Measurements from ENCODE around the gene RNF187.

The RNF187 gene

DNA sequence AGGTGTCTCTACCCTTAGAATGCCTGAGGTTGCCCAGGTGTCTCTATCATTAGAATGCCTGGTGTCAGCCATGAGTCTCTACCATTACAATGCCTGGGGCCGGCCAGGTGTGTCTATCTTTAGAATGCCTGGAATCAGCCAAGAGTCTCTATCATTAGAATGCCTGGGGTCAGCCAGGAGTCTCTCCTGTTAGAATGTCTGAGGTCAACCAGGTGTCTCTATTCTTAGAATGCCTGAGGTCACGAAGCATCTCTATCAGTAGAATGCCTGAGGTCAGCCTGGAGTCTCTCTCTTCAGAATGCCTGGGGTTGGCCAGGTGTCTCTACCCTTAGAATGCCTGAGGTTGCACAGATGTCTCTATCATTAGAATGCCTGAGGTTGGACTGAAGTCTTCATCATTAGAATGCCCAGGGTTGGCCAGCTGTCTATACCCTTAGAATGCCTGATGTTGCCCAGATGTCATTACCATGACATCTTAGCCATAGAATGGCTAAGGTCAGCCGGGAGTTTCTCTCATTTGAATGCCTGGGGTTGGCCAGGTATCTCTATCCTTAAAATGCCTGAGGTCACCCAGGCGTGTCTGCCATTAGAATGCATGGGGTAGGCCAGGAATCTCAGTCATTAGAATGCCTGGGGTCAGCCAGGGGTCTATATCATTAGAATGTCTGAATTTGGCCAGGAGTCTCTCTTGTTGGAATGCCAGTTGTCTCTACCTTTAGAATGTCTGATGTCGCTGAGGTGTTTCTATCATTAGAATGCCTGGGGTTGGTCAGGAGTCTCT lies 44.0 kb downstream of the RNF187 start (continued):
- TF ChIP-seq, protein P1, sequence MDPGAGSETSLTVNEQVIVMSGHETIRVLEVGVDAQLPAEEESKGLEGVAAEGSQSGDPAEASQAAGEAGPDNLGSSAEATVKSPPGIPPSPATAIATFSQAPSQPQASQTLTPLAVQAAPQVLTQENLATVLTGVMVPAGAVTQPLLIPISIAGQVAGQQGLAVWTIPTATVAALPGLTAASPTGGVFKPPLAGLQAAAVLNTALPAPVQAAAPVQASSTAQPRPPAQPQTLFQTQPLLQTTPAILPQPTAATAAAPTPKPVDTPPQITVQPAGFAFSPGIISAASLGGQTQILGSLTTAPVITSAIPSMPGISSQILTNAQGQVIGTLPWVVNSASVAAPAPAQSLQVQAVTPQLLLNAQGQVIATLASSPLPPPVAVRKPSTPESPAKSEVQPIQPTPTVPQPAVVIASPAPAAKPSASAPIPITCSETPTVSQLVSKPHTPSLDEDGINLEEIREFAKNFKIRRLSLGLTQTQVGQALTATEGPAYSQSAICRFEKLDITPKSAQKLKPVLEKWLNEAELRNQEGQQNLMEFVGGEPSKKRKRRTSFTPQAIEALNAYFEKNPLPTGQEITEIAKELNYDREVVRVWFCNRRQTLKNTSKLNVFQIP (CRISPR knock-in tag; IDR thresholded peaks at IDR 0.05; ENCODE audit: borderline replicate concordance, low read depth), result no peak

DNA sequence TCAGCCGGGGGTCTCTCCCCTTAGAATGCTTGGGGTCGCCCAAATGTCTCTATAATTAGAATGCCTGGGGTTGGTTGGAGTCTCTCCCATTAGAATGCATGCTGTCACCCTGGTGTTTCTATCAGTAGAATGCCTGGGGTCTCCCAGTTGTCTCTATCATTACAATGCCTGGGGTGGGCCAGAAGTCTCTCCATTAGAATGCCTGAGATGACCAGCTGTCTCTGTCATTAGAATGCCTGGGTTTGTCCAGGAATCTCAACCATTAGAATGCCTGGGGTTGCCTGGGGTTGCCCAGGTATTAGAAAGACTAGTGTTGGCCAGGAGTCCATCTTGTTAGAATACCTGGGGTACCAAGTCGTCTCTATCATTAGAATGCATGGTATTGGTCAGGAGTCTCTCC lies 51.6 kb downstream of the RNF187 start:
- ATAC-seq, result no peak
- TF ChIP-seq SNAI2 (CRISPR knock-in tag; IDR thresholded peaks at IDR 0.05) (no peak), ZFP30 (CRISPR knock-in tag; IDR thresholded peaks at IDR 0.05) (no peak), TCF4 (CRISPR knock-in tag; IDR thresholded peaks at IDR 0.05; ENCODE audit: borderline replicate concordance) (no peak), GLIS3 (CRISPR knock-in tag; IDR thresholded peaks at IDR 0.05) (no peak), ZNF8 (CRISPR knock-in tag; IDR thresholded peaks at IDR 0.05) (no peak), ZFP3 (CRISPR knock-in tag; IDR thresholded peaks at IDR 0.05) (no peak), ZC3H10 (CRISPR knock-in tag; IDR thresholded peaks at IDR 0.05) (no peak), ARNTL (CRISPR knock-in tag; IDR thresholded peaks at IDR 0.05; ENCODE audit: borderline replicate concordance, low read depth) (no peak)
- TF ChIP-seq, protein P2, sequence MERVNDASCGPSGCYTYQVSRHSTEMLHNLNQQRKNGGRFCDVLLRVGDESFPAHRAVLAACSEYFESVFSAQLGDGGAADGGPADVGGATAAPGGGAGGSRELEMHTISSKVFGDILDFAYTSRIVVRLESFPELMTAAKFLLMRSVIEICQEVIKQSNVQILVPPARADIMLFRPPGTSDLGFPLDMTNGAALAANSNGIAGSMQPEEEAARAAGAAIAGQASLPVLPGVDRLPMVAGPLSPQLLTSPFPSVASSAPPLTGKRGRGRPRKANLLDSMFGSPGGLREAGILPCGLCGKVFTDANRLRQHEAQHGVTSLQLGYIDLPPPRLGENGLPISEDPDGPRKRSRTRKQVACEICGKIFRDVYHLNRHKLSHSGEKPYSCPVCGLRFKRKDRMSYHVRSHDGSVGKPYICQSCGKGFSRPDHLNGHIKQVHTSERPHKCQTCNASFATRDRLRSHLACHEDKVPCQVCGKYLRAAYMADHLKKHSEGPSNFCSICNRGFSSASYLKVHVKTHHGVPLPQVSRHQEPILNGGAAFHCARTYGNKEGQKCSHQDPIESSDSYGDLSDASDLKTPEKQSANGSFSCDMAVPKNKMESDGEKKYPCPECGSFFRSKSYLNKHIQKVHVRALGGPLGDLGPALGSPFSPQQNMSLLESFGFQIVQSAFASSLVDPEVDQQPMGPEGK (CRISPR knock-in tag; IDR thresholded peaks at IDR 0.05; ENCODE audit: borderline replicate concordance), result no peak
- TF ChIP-seq, protein P3, sequence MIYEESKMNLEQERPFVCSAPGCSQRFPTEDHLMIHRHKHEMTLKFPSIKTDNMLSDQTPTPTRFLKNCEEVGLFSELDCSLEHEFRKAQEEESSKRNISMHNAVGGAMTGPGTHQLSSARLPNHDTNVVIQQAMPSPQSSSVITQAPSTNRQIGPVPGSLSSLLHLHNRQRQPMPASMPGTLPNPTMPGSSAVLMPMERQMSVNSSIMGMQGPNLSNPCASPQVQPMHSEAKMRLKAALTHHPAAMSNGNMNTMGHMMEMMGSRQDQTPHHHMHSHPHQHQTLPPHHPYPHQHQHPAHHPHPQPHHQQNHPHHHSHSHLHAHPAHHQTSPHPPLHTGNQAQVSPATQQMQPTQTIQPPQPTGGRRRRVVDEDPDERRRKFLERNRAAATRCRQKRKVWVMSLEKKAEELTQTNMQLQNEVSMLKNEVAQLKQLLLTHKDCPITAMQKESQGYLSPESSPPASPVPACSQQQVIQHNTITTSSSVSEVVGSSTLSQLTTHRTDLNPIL (CRISPR knock-in tag; IDR thresholded peaks at IDR 0.05; ENCODE audit: low read depth), result no peak

DNA sequence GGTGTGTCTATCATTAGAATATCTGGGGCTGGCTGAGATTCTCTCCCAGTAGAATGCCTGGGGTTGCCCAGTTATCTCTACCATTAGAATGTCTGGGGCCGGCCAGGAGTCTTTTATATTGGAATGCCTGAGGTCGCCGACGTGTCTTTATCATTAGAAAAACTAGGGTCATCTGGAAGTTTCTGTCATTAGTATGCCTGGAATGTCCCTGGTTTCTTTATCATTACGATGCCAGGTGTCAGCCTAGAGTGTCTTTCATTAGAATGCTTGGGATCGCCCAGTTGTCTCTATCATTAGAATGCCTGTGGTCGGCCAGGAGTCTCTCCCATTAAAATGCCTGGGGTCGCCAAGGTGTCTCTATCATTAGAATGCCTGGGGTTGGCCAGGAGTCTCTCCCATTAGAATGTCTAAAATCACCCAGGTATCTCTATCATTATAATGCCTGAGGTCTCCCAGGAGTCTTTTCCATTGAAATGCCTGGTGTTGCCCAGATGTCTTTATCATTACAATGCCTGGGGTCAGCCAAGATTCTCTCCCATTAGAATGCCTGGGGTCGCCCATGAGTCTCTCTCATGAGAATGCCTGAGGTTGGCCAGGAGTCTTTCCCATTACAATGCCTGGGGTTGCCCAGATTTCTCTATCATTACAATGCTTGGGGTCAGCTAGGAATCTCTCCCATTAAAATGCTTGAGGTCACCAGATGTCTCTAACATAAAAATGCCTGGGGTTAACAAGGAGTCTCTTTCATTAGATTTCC lies 53.2 kb downstream of the RNF187 start:
- no peak for ATAC-seq
- TF ChIP-seq TCF4 (CRISPR knock-in tag; IDR thresholded peaks at IDR 0.05; ENCODE audit: borderline replicate concordance) (no peak), OSR1 (CRISPR knock-in tag; IDR thresholded peaks at IDR 0.05) (no peak), TOX (CRISPR knock-in tag; IDR thresholded peaks at IDR 0.05; ENCODE audit: borderline replicate concordance) (no peak), BACH2 (CRISPR knock-in tag; IDR thresholded peaks at IDR 0.05; ENCODE audit: borderline replicate concordance) (no peak), ZNF70 (CRISPR knock-in tag; IDR thresholded peaks at IDR 0.05) (no peak), ZC3H10 (CRISPR knock-in tag; IDR thresholded peaks at IDR 0.05) (no peak)

DNA sequence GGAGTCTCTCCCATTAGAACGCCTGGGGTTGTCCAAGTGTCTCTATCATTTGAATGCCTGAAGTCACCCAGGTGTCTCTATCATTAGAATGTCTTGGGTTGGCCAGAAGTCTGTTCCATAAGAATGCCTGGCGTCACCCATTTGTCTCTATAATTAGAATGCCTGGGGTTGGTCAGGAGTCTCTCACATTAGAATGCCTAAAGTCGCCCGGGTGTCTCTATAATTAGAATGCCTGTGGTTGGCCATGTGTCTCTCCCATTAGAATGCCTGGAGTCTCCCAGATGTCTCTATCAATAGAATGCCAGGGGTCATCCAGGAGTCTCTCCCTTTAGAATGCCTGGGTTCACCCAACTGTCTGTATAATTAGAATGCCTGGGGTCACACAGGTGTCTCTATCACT lies 54.5 kb downstream of the RNF187 start:
- TF ChIP-seq ZNF565 (CRISPR knock-in tag; conservative IDR thresholded peaks at IDR 0.05; ENCODE audit: low read depth), result no peak
- TF ChIP-seq BACH2 (CRISPR knock-in tag; IDR thresholded peaks at IDR 0.05; ENCODE audit: borderline replicate concordance), result no peak
- TF ChIP-seq OSR1 (CRISPR knock-in tag; IDR thresholded peaks at IDR 0.05), result no peak
- no peak for TF ChIP-seq TCF4 (CRISPR knock-in tag; IDR thresholded peaks at IDR 0.05; ENCODE audit: borderline replicate concordance)
- no peak for TF ChIP-seq GLIS3 (CRISPR knock-in tag; IDR thresholded peaks at IDR 0.05)
- no peak for TF ChIP-seq ZFP3 (CRISPR knock-in tag; IDR thresholded peaks at IDR 0.05)
- TF ChIP-seq, protein P4, sequence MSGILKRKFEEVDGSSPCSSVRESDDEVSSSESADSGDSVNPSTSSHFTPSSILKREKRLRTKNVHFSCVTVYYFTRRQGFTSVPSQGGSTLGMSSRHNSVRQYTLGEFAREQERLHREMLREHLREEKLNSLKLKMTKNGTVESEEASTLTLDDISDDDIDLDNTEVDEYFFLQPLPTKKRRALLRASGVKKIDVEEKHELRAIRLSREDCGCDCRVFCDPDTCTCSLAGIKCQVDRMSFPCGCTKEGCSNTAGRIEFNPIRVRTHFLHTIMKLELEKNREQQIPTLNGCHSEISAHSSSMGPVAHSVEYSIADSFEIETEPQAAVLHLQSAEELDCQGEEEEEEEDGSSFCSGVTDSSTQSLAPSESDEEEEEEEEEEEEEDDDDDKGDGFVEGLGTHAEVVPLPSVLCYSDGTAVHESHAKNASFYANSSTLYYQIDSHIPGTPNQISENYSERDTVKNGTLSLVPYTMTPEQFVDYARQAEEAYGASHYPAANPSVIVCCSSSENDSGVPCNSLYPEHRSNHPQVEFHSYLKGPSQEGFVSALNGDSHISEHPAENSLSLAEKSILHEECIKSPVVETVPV (CRISPR knock-in tag; IDR thresholded peaks at IDR 0.05), result no peak
- no peak for TF ChIP-seq TOX (CRISPR knock-in tag; IDR thresholded peaks at IDR 0.05; ENCODE audit: borderline replicate concordance)
- no peak for TF ChIP-seq RARB (CRISPR knock-in tag; IDR thresholded peaks at IDR 0.05)
- no peak for TF ChIP-seq ZFP30 (CRISPR knock-in tag; IDR thresholded peaks at IDR 0.05)
- TF ChIP-seq, protein P3 (CRISPR knock-in tag; IDR thresholded peaks at IDR 0.05; ENCODE audit: low read depth), result no peak
- no peak for TF ChIP-seq SNAI2 (CRISPR knock-in tag; IDR thresholded peaks at IDR 0.05)
- TF ChIP-seq, protein P1 (CRISPR knock-in tag; IDR thresholded peaks at IDR 0.05; ENCODE audit: borderline replicate concordance, low read depth), result no peak
- no peak for TF ChIP-seq ISL1 (CRISPR knock-in tag; IDR thresholded peaks at IDR 0.05)
- no peak for TF ChIP-seq CSDC2 (CRISPR knock-in tag; IDR thresholded peaks at IDR 0.05)
- TF ChIP-seq ZC3H10 (CRISPR knock-in tag; IDR thresholded peaks at IDR 0.05), result no peak
- no peak for TF ChIP-seq ZNF8 (CRISPR knock-in tag; IDR thresholded peaks at IDR 0.05)
- TF ChIP-seq ARNTL (CRISPR knock-in tag; IDR thresholded peaks at IDR 0.05; ENCODE audit: borderline replicate concordance, low read depth), result no peak
- ATAC-seq, result no peak

Measured in SK-N-SH treated with all-trans-retinoic acid at 6 μM for 48 hours (cell line).